SK-N-SH treated with all-trans-retinoic acid at 6 μM for 48 hours (cell line): ENCODE measurements around the gene ATP2B1.
"Not testable (repeated sequence)": the region's sequence is repeated elsewhere in the genome, so short reads cannot be mapped to it uniquely, and the experiment has no call there.

Experiments used
- ATAC-seq: fragments of 200-7000 bp; cut with Tn5 transposase; 3 replicates; pipeline ENCODE4 v1.9.1; 2020; ENCODE audit warnings: mild to moderate bottlenecking, moderate library complexity
- ARNTL ChIP-seq: fragments of 450-650 bp; formaldehyde crosslinking; IDR thresholded peaks from 2 replicates; pipeline ENCODE4 v1.5.0; 2020; ENCODE audit warnings: low read depth, mild to moderate bottlenecking, moderate library complexity, borderline replicate concordance
- BACH2 ChIP-seq: fragments of 250-450 bp; sonication (Bioruptor Pico); IDR thresholded peaks from 2 replicates; pipeline ENCODE4 v1.9.0; 2021; ENCODE audit warnings: mild to moderate bottlenecking, borderline replicate concordance
- CSDC2 ChIP-seq: fragments of 250-450 bp; sonication (Bioruptor Pico); IDR thresholded peaks from 2 replicates; pipeline ENCODE4 v1.5.0; 2020; ENCODE audit warnings: mild to moderate bottlenecking, moderate library complexity
- ESRRG ChIP-seq: fragments of 250-450 bp; sonication (Bioruptor Pico); IDR thresholded peaks from 2 replicates; pipeline ENCODE4 v1.6.1; 2021; ENCODE audit warnings: mild to moderate bottlenecking
- GLIS3 ChIP-seq: fragments of 250-450 bp; sonication (Bioruptor Pico); IDR thresholded peaks from 2 replicates; pipeline ENCODE4 v1.5.0; 2020; ENCODE audit warnings: mild to moderate bottlenecking, moderate library complexity
- OSR1 ChIP-seq: fragments of 250-450 bp; sonication (Bioruptor Pico); IDR thresholded peaks from 2 replicates; pipeline ENCODE4 v1.8.0; 2022; ENCODE audit warnings: moderate library complexity, mild to moderate bottlenecking, inconsistent platforms
- PPARA ChIP-seq: fragments of 250-450 bp; sonication (Bioruptor Pico); IDR thresholded peaks from 2 replicates; pipeline ENCODE4 v1.5.0; 2020; ENCODE audit warnings: mild to moderate bottlenecking, borderline replicate concordance
- RARB ChIP-seq: fragments of 250-450 bp; sonication (Bioruptor Pico); IDR thresholded peaks from 2 replicates; pipeline ENCODE4 v1.8.0; 2021; ENCODE audit warnings: mild to moderate bottlenecking, moderate library complexity
- SNAI2 ChIP-seq: fragments of 250-450 bp; sonication (Bioruptor Pico); IDR thresholded peaks from 2 replicates; pipeline ENCODE4 v1.5.0; 2020; ENCODE audit warnings: mild to moderate bottlenecking, moderate library complexity
- TCF4 ChIP-seq: fragments of 250-450 bp; sonication (Bioruptor Pico); IDR thresholded peaks from 2 replicates; pipeline ENCODE4 v1.8.0; 2021; ENCODE audit warnings: mild to moderate bottlenecking, moderate library complexity, borderline replicate concordance
- ZC3H10 ChIP-seq: fragments of 250-450 bp; sonication (Bioruptor Pico); IDR thresholded peaks from 2 replicates; pipeline ENCODE4 v1.5.1; 2021; ENCODE audit warnings: mild to moderate bottlenecking, moderate library complexity
- ZFP3 ChIP-seq: fragments of 250-450 bp; sonication (Bioruptor Pico); IDR thresholded peaks from 2 replicates; pipeline ENCODE4 v1.5.0; 2020; ENCODE audit warnings: mild to moderate bottlenecking, moderate library complexity
- ZNF565 ChIP-seq: fragments of 450-650 bp; formaldehyde crosslinking; conservative IDR thresholded peaks from 2 replicates; pipeline ENCODE4 v1.5.0; 2020; ENCODE audit warnings: low read depth, mild to moderate bottlenecking, moderate library complexity
- ZNF70 ChIP-seq: fragments of 450-650 bp; formaldehyde crosslinking; IDR thresholded peaks from 2 replicates; pipeline ENCODE4 v1.5.0; 2020; ENCODE audit warnings: mild to moderate bottlenecking, moderate library complexity
- ZNF8 ChIP-seq: fragments of 450-650 bp; formaldehyde crosslinking; IDR thresholded peaks from 2 replicates; pipeline ENCODE4 v1.5.0; 2020; ENCODE audit warnings: mild to moderate bottlenecking, moderate library complexity
- TF ChIP-seq, protein P1 (sequence below): fragments of 250-450 bp; sonication (Bioruptor Pico); IDR thresholded peaks from 2 replicates; pipeline ENCODE4 v1.5.1; 2021; ENCODE audit warnings: mild to moderate bottlenecking, moderate library complexity
- TF ChIP-seq, protein P2 (sequence below): fragments of 250-450 bp; sonication (Bioruptor Pico); IDR thresholded peaks from 2 replicates; pipeline ENCODE4 v1.5.0; 2020; ENCODE audit warnings: mild to moderate bottlenecking, moderate library complexity
- TF ChIP-seq, protein P3 (sequence below): fragments of 250-450 bp; sonication (Bioruptor Pico); IDR thresholded peaks from 2 replicates; pipeline ENCODE4 v1.5.1; 2020; ENCODE audit warnings: low read depth, mild to moderate bottlenecking, moderate library complexity
- TF ChIP-seq, protein P4 (sequence below): fragments of 250-450 bp; sonication (Bioruptor Pico); IDR thresholded peaks from 2 replicates; pipeline ENCODE4 v1.8.0; 2021; ENCODE audit warnings: low read depth, mild to moderate bottlenecking, moderate library complexity, borderline replicate concordance
- TF ChIP-seq, protein P5 (sequence below): fragments of 250-450 bp; sonication (Bioruptor Pico); IDR thresholded peaks from 2 replicates; pipeline ENCODE4 v1.8.0; 2020; ENCODE audit warnings: mild to moderate bottlenecking, moderate library complexity, borderline replicate concordance

ATP2B1 gene

DNA sequence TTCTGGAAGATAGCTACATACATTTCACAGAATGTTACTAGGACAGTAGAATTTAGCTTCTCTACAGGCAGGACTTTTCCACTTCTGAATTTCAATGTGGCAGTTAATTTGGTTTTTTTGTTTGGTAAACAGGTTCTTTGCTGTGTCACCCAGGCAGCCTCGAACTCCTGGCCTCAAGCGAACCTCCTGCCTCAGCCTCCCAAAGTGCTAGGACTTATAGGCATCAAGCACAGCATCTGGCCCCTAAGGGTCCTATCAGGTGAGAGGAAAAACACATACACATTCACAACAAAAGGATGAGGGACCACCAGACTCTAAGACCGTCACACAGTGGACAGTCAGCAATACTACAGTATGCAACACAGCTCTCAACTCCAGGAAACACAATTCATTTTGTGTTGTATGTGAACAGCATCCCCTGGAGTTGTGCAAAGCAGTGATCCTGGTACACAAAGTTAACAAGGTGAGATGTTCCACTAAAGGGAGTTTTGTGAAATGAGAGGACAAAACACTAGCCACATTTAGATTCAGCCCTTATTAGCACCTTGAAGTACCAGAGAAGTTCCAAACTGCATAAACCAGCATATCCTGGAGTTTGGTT lies 6.9 kb downstream of the ATP2B1 start:
- no peak for TF ChIP-seq CSDC2
- TF ChIP-seq, protein P1, sequence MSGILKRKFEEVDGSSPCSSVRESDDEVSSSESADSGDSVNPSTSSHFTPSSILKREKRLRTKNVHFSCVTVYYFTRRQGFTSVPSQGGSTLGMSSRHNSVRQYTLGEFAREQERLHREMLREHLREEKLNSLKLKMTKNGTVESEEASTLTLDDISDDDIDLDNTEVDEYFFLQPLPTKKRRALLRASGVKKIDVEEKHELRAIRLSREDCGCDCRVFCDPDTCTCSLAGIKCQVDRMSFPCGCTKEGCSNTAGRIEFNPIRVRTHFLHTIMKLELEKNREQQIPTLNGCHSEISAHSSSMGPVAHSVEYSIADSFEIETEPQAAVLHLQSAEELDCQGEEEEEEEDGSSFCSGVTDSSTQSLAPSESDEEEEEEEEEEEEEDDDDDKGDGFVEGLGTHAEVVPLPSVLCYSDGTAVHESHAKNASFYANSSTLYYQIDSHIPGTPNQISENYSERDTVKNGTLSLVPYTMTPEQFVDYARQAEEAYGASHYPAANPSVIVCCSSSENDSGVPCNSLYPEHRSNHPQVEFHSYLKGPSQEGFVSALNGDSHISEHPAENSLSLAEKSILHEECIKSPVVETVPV (CRISPR knock-in tag), result no peak
- ATAC-seq, result no peak

DNA sequence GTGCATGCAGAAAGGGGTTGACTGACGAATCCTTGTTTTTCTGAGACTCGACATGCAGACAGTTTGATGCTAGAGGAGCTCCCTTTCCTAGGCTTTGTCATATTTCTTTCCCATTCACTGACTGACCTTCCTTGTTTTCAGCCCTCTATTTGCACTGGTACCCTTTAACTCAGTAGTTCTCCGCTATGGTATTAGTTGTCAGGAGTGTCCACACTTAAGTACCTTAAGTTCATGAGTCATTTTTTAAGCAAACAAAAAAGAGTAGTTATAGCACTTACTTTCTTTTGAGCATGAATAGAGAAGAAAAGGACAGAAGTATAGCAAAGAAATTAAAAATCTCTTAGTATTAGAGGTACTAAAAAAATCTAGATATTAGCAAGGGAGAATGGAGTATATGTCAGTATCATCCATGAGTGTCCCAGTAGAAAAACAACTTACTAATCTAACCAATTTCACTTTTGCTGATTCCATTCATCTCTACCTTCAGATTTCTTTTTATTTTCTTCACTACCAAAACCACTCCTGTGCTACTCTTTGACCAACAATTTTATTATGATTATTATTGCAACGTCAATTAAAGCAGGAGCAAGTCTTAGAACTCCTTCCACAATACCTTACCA lies 8.3 kb downstream of the ATP2B1 start:
- TF ChIP-seq GLIS3 (CRISPR knock-in tag), result no peak
- TF ChIP-seq, protein P2, sequence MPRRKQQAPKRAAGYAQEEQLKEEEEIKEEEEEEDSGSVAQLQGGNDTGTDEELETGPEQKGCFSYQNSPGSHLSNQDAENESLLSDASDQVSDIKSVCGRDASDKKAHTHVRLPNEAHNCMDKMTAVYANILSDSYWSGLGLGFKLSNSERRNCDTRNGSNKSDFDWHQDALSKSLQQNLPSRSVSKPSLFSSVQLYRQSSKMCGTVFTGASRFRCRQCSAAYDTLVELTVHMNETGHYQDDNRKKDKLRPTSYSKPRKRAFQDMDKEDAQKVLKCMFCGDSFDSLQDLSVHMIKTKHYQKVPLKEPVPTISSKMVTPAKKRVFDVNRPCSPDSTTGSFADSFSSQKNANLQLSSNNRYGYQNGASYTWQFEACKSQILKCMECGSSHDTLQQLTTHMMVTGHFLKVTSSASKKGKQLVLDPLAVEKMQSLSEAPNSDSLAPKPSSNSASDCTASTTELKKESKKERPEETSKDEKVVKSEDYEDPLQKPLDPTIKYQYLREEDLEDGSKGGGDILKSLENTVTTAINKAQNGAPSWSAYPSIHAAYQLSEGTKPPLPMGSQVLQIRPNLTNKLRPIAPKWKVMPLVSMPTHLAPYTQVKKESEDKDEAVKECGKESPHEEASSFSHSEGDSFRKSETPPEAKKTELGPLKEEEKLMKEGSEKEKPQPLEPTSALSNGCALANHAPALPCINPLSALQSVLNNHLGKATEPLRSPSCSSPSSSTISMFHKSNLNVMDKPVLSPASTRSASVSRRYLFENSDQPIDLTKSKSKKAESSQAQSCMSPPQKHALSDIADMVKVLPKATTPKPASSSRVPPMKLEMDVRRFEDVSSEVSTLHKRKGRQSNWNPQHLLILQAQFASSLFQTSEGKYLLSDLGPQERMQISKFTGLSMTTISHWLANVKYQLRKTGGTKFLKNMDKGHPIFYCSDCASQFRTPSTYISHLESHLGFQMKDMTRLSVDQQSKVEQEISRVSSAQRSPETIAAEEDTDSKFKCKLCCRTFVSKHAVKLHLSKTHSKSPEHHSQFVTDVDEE, result no peak
- TF ChIP-seq RARB, result no peak
- no peak for TF ChIP-seq BACH2
- no peak for TF ChIP-seq ZFP3 (CRISPR knock-in tag)
- TF ChIP-seq ARNTL (CRISPR knock-in tag), result no peak
- no peak for TF ChIP-seq PPARA
- no peak for TF ChIP-seq ZNF565 (CRISPR knock-in tag)
- TF ChIP-seq SNAI2 (CRISPR knock-in tag), result no peak
- TF ChIP-seq TCF4 (CRISPR knock-in tag), result no peak
- TF ChIP-seq CSDC2, result no peak
- TF ChIP-seq, protein P3, sequence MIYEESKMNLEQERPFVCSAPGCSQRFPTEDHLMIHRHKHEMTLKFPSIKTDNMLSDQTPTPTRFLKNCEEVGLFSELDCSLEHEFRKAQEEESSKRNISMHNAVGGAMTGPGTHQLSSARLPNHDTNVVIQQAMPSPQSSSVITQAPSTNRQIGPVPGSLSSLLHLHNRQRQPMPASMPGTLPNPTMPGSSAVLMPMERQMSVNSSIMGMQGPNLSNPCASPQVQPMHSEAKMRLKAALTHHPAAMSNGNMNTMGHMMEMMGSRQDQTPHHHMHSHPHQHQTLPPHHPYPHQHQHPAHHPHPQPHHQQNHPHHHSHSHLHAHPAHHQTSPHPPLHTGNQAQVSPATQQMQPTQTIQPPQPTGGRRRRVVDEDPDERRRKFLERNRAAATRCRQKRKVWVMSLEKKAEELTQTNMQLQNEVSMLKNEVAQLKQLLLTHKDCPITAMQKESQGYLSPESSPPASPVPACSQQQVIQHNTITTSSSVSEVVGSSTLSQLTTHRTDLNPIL (CRISPR knock-in tag), result no peak
- TF ChIP-seq ZNF8 (CRISPR knock-in tag), result no peak
- TF ChIP-seq, protein P4, sequence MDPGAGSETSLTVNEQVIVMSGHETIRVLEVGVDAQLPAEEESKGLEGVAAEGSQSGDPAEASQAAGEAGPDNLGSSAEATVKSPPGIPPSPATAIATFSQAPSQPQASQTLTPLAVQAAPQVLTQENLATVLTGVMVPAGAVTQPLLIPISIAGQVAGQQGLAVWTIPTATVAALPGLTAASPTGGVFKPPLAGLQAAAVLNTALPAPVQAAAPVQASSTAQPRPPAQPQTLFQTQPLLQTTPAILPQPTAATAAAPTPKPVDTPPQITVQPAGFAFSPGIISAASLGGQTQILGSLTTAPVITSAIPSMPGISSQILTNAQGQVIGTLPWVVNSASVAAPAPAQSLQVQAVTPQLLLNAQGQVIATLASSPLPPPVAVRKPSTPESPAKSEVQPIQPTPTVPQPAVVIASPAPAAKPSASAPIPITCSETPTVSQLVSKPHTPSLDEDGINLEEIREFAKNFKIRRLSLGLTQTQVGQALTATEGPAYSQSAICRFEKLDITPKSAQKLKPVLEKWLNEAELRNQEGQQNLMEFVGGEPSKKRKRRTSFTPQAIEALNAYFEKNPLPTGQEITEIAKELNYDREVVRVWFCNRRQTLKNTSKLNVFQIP, result no peak
- TF ChIP-seq ESRRG, result no peak
- TF ChIP-seq ZC3H10 (CRISPR knock-in tag), result no peak
- TF ChIP-seq OSR1 (CRISPR knock-in tag), result no peak
- ATAC-seq, result no peak

DNA sequence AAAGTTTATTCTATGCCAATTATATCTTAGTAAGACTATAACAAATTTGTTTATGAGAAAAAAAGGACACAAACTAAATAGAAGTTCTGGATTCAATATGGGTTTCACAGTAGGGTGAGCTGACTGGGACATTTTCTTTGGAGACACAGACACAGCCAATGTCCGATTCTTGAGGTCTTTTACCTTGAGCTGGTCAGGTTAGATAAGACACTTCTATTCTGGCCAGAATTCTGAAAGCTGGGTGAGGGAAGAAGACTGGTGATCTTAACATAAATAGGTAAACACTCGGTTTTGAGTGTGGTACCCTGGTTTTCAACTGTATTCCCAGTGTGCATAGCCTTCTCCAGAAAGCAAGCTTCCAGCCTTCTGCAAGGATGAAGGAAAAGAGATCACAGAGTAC lies 10.0 kb downstream of the ATP2B1 start:
- TF ChIP-seq, protein P1 (CRISPR knock-in tag), result no peak
- TF ChIP-seq CSDC2, result no peak
- TF ChIP-seq, protein P5, sequence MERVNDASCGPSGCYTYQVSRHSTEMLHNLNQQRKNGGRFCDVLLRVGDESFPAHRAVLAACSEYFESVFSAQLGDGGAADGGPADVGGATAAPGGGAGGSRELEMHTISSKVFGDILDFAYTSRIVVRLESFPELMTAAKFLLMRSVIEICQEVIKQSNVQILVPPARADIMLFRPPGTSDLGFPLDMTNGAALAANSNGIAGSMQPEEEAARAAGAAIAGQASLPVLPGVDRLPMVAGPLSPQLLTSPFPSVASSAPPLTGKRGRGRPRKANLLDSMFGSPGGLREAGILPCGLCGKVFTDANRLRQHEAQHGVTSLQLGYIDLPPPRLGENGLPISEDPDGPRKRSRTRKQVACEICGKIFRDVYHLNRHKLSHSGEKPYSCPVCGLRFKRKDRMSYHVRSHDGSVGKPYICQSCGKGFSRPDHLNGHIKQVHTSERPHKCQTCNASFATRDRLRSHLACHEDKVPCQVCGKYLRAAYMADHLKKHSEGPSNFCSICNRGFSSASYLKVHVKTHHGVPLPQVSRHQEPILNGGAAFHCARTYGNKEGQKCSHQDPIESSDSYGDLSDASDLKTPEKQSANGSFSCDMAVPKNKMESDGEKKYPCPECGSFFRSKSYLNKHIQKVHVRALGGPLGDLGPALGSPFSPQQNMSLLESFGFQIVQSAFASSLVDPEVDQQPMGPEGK (CRISPR knock-in tag), result no peak
- no peak for TF ChIP-seq TCF4 (CRISPR knock-in tag)
- TF ChIP-seq BACH2, result no peak
- no peak for TF ChIP-seq SNAI2 (CRISPR knock-in tag)
- TF ChIP-seq GLIS3 (CRISPR knock-in tag), result no peak
- no peak for TF ChIP-seq ZNF70
- no peak for ATAC-seq

DNA sequence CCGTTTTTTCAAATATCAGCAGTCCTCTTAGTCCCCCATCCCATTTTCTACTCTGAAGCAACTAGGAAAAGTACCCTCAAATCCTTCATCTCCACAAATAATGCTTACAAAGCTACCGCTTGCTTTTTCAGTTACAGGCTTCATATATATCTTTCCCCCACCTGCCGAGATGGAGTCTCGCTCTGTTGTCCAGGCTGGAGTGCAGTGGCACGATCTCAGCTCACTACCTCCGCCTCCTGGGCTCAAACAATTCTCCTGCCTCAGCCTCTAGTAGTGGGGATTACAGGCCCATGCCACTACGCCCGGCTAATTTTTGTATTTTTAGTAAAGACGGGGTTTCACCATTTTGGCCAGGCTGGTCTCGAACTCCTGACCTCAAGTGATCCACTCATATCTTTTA lies 10.9 kb downstream of the ATP2B1 start:
- ATAC-seq, result not testable (repeated sequence)
